SK-N-SH treated with all-trans-retinoic acid at 6 μM for 48 hours (cell line): ENCODE data around the gene TMIE.

ENCODE experiments used
- BACH2 ChIP-seq: fragments of 250-450 bp; sonication (Bioruptor Pico); IDR thresholded peaks from 2 replicates; pipeline ENCODE4 v1.9.0; 2021; ENCODE audit warnings: mild to moderate bottlenecking, borderline replicate concordance
- CSRNP3 ChIP-seq: fragments of 250-450 bp; sonication (Bioruptor Pico); IDR thresholded peaks from 2 replicates; pipeline ENCODE4 v1.5.1; 2021; ENCODE audit warnings: mild to moderate bottlenecking, moderate library complexity
- GLIS3 ChIP-seq: fragments of 250-450 bp; sonication (Bioruptor Pico); IDR thresholded peaks from 2 replicates; pipeline ENCODE4 v1.5.0; 2020; ENCODE audit warnings: mild to moderate bottlenecking, moderate library complexity
- PATZ1 ChIP-seq: fragments of 250-450 bp; sonication (Bioruptor Pico); IDR thresholded peaks from 2 replicates; pipeline ENCODE4 v1.8.0; 2020; ENCODE audit warnings: mild to moderate bottlenecking, moderate library complexity, borderline replicate concordance
- POU6F1 ChIP-seq: fragments of 250-450 bp; sonication (Bioruptor Pico); IDR thresholded peaks from 2 replicates; pipeline ENCODE4 v1.8.0; 2021; ENCODE audit warnings: low read depth, mild to moderate bottlenecking, moderate library complexity, borderline replicate concordance
- PPARA ChIP-seq: fragments of 250-450 bp; sonication (Bioruptor Pico); IDR thresholded peaks from 2 replicates; pipeline ENCODE4 v1.5.0; 2020; ENCODE audit warnings: mild to moderate bottlenecking, borderline replicate concordance
- RARB ChIP-seq: fragments of 250-450 bp; sonication (Bioruptor Pico); IDR thresholded peaks from 2 replicates; pipeline ENCODE4 v1.8.0; 2021; ENCODE audit warnings: mild to moderate bottlenecking, moderate library complexity
- SNAI2 ChIP-seq: fragments of 250-450 bp; sonication (Bioruptor Pico); IDR thresholded peaks from 2 replicates; pipeline ENCODE4 v1.5.0; 2020; ENCODE audit warnings: mild to moderate bottlenecking, moderate library complexity
- TCF4 ChIP-seq: fragments of 250-450 bp; sonication (Bioruptor Pico); IDR thresholded peaks from 2 replicates; pipeline ENCODE4 v1.8.0; 2021; ENCODE audit warnings: mild to moderate bottlenecking, moderate library complexity, borderline replicate concordance
- ZFP3 ChIP-seq: fragments of 250-450 bp; sonication (Bioruptor Pico); IDR thresholded peaks from 2 replicates; pipeline ENCODE4 v1.5.0; 2020; ENCODE audit warnings: mild to moderate bottlenecking, moderate library complexity
- ZFP30 ChIP-seq: fragments of 450-650 bp; formaldehyde crosslinking; IDR thresholded peaks from 2 replicates; pipeline ENCODE4 v1.5.0; 2022; ENCODE audit warnings: mild to moderate bottlenecking, moderate library complexity
- ZNF565 ChIP-seq: fragments of 450-650 bp; formaldehyde crosslinking; conservative IDR thresholded peaks from 2 replicates; pipeline ENCODE4 v1.5.0; 2020; ENCODE audit warnings: low read depth, mild to moderate bottlenecking, moderate library complexity
- ZNF8 ChIP-seq: fragments of 450-650 bp; formaldehyde crosslinking; IDR thresholded peaks from 2 replicates; pipeline ENCODE4 v1.5.0; 2020; ENCODE audit warnings: mild to moderate bottlenecking, moderate library complexity

GRCh38 chr3:46672349-46672695 lies 28.9 kb upstream of the TMIE start:
- TF ChIP-seq PATZ1 (CRISPR knock-in tag) (no peak), POU6F1 (CRISPR knock-in tag) (no peak), BACH2 (CRISPR knock-in tag) (no peak), ZFP3 (CRISPR knock-in tag) (no peak), SNAI2 (no peak), PPARA (CRISPR knock-in tag) (no peak), RARB (CRISPR knock-in tag) (no peak), TCF4 (CRISPR knock-in tag) (no peak), ZFP30 (CRISPR knock-in tag) (no peak), CSRNP3 (no peak), ZNF565 (CRISPR knock-in tag) (no peak), GLIS3 (no peak), ZNF8 (no peak)
